Activated naive CD4-positive, alpha-beta T cell treated with anti-CD3 and anti-CD28 coated beads, Interleukin-2, amount 50 U/mL, for 24 hours (primary cell): Measurements from ENCODE around the gene TLDC2.
A peak's percentile ranks its signal among the peaks of the same experiment; 100 is the strongest.
"Not testable (repeated sequence)": the region's sequence is repeated elsewhere in the genome, so short reads cannot be mapped to it uniquely, and the experiment has no call there.

Experiments
- H3K27ac Mint-ChIP-seq: one replicate; pipeline ENCODE4 v1.8.0; 2021; ENCODE audit warnings: mild to moderate bottlenecking, mixed read lengths
- H3K27me3 Mint-ChIP-seq: one replicate; pipeline ENCODE4 v1.8.0; 2021; ENCODE audit warnings: mixed read lengths
- H3K36me3 Mint-ChIP-seq: one replicate; pipeline ENCODE4 v1.8.0; 2021; ENCODE audit warnings: mixed read lengths
- H3K4me1 Mint-ChIP-seq: one replicate; pipeline ENCODE4 v1.8.0; 2021; ENCODE audit warnings: mixed read lengths
- H3K4me3 Mint-ChIP-seq: one replicate; pipeline ENCODE4 v1.8.0; 2021; ENCODE audit warnings: mild to moderate bottlenecking, mixed read lengths
- H3K9me3 Mint-ChIP-seq: one replicate; pipeline ENCODE4 v1.8.0; 2021; ENCODE audit warnings: mixed read lengths

Gene TLDC2

DNA sequence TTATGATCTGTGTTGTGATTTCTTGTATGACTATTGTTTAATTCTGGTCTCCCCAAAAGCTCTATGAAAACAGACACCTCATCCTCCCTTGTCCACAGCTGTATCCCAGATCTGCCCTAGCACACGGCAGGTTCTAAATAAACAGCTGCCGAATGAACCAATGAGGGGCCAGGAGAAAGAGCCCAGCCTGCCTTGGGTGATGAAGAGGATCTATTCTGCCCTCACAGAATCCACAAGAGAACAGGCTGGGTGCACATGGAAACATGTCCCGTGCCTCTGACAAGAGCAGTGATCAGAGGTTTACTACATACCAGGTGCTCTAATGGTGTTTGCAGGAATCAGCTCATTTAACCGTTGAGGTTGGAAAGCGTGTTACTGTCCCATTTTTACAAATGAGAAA lies 15.6 kb upstream of the TLDC2 start:
- Mint-ChIP-seq H3K27ac (no peak overlapping the region), H3K4me1 (peaks cover 22% of the 10 kb centered on the region), H3K36me3 (no peaks in the 10 kb centered on the region), H3K27me3 (peaks cover 7% of the 10 kb centered on the region), H3K4me3 (no peak overlapping the region), H3K9me3 (no peaks in the 10 kb centered on the region)

- peaks cover 21% of the 10 kb centered on the region for H3K4me1 Mint-ChIP-seq
- H3K9me3 Mint-ChIP-seq = no peaks in the 10 kb centered on the region
- H3K27ac Mint-ChIP-seq = no peak overlapping the region
- peaks cover 7% of the 10 kb centered on the region for H3K27me3 Mint-ChIP-seq
- H3K4me3 Mint-ChIP-seq = peak overlapping the region; percentile 30
- no peaks in the 10 kb centered on the region for H3K36me3 Mint-ChIP-seq
These were observed 14.9 kb upstream of the TLDC2 start for GRCh38 chr20:36860811-36861624.

- no peak overlapping the region for H3K27ac Mint-ChIP-seq
- H3K9me3 Mint-ChIP-seq = no peaks in the 10 kb centered on the region
- no peaks in the 10 kb centered on the region for H3K36me3 Mint-ChIP-seq
- H3K27me3 Mint-ChIP-seq = peaks cover 7% of the 10 kb centered on the region
- peak overlapping the region; percentile 8 for H3K4me3 Mint-ChIP-seq
- peaks cover 15% of the 10 kb centered on the region for H3K4me1 Mint-ChIP-seq
These were observed 14.4 kb upstream of the TLDC2 start for GRCh38 chr20:36861625-36861874.

DNA sequence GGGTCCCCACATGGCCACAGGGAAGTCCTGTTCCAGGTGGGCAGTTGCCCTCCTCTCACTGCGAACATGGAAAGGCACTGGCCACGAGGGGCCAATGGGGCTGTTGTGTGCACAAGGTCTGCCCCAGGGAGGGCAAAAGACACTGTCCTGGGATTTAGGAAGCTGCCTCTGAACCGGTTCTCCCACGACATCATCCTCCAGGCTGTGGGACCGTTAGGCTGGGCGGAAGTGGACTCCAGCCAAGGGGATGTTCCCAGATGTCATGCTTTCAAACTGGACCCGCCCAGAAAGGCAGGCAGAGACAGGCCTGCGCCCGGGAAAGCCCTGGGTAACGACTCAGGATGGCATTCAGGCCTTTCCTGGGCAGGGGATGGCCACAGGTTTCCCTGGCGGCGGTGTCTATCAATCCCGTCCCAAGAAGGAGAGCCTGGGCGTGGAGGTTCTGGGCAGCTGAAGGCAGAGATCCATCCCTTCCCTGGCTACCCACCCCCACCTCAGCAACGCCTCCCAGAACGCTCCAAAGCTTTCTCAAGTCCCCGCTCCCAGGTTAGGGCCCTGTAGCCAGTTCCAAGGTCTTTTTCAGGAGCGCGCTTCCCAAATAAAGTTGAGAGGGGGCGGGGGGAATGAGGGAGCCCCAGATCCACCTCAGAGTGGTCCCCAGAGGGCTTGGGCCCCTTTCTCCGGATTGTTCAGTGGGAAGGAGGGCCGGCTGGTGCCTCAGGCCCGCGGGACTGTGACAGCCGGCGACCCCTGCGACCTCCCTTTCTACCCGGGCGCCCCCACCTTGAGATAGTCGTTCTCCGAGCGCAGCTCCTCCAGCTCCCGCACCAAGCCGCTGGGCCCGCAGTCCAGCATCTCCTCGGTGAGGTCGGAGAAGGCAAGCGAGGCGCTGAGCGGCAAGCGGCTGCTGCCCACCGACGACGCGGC lies 13.8 kb upstream of the TLDC2 start:
- no peaks in the 10 kb centered on the region for H3K36me3 Mint-ChIP-seq
- H3K27ac Mint-ChIP-seq = no peak overlapping the region
- no peaks in the 10 kb centered on the region for H3K9me3 Mint-ChIP-seq
- peaks cover 7% of the 10 kb centered on the region for H3K27me3 Mint-ChIP-seq
- peak overlapping the region; percentile 8 for H3K4me3 Mint-ChIP-seq
- peaks cover 9% of the 10 kb centered on the region for H3K4me1 Mint-ChIP-seq

GRCh38 chr20:36862857-36863668 lies 12.9 kb upstream of the TLDC2 start:
- no peaks in the 10 kb centered on the region for H3K36me3 Mint-ChIP-seq
- H3K4me3 Mint-ChIP-seq = no peak overlapping the region
- no peak overlapping the region for H3K27ac Mint-ChIP-seq
- H3K4me1 Mint-ChIP-seq = peaks cover 6% of the 10 kb centered on the region
- no peaks in the 10 kb centered on the region for H3K9me3 Mint-ChIP-seq
- H3K27me3 Mint-ChIP-seq = peaks cover 7% of the 10 kb centered on the region

GRCh38 chr20:36865076-36865860 lies 10.7 kb upstream of the TLDC2 start:
- Mint-ChIP-seq H3K9me3 (no peaks in the 10 kb centered on the region), H3K27me3 (peaks cover 7% of the 10 kb centered on the region), H3K36me3 (no peaks in the 10 kb centered on the region), H3K27ac (peak overlapping the region; percentile 30), H3K4me3 (peak overlapping the region; percentile 66), H3K4me1 (peaks cover 6% of the 10 kb centered on the region)

DNA sequence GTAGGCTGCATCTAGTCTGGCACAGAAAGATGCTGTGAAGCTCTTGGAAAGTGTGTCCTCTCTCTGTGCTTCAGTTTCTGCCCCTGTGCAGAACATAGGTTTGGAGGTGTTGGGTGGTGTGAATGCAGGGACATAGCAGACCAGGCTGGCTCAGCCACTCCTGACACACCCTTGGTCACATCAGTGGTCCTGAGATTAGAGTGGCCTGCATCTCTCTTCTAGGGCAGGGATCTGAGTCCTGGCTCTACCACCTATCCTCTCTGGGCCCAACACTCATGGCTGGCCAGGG lies 10.1 kb upstream of the TLDC2 start:
- no peaks in the 10 kb centered on the region for H3K36me3 Mint-ChIP-seq
- H3K4me1 Mint-ChIP-seq = peaks cover 6% of the 10 kb centered on the region
- H3K27me3 Mint-ChIP-seq = peaks cover 7% of the 10 kb centered on the region
- no peak overlapping the region for H3K27ac Mint-ChIP-seq
- peak overlapping the region; percentile 44 for H3K4me3 Mint-ChIP-seq
- no peaks in the 10 kb centered on the region for H3K9me3 Mint-ChIP-seq

DNA sequence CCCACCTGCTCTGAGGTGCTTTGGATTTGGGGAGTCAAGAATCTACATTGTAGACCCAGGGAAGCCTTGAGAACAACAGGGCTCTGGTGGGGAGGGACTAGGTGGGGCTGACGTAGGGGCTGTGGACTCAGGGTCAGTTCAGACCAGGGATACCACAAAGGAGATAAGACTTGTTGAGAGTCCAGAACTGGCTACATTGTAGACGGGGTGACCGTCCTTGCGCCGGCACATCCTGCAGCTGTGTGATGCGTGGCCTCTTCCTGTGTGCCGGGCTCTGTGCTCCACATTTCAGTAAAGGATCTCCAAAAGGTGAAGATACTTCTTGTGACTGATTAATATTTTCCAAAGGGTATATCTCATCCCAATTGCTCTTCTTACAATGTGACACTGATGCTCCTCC lies 9.8 kb upstream of the TLDC2 start:
- no peaks in the 10 kb centered on the region for H3K36me3 Mint-ChIP-seq
- H3K27ac Mint-ChIP-seq = no peak overlapping the region
- peaks cover 7% of the 10 kb centered on the region for H3K27me3 Mint-ChIP-seq
- no peaks in the 10 kb centered on the region for H3K9me3 Mint-ChIP-seq
- H3K4me1 Mint-ChIP-seq = peaks cover 6% of the 10 kb centered on the region
- no peak overlapping the region for H3K4me3 Mint-ChIP-seq

DNA sequence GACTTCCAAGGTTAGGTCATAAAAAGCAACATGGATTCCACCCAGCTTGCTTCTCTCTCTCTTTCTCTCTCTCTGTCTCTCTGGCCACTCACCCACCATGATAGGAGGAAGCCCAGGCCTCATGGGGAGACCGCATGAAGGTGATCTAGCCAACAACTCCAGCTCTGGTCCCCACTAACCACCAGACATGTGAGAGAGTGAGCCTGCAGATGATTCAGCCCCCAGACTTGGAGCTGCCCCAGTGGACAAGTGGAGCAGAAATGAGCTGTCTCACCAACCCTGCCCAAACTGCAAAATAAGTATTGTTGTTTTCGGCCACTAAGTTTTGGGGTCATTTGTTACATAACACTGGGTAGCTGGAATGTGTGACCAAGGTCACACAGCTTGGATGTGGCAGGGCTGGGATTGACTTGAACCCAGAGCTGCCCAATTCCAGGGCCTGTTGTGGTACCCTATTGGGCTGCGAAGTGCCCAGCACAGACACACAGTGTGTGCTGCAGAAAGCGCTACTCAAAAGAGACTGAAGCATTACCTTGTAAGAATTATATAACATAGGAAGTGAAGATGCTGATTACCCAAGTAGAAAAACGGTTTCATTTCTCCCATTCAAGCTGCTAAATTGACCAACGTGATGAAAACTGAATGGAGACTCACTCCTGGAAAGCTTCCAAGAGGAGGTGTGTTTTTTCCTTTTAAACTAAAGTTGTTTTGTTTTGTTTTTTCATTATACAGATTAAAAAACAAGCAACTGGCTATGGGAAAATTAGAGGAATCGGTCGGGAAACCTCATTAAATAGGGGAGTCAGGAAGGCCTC lies 9.1 kb upstream of the TLDC2 start:
- Mint-ChIP-seq H3K4me3 (no peak overlapping the region), H3K4me1 (peaks cover 6% of the 10 kb centered on the region), H3K36me3 (no peaks in the 10 kb centered on the region), H3K9me3 (no peaks in the 10 kb centered on the region), H3K27ac (no peak overlapping the region), H3K27me3 (peaks cover 5% of the 10 kb centered on the region)

DNA sequence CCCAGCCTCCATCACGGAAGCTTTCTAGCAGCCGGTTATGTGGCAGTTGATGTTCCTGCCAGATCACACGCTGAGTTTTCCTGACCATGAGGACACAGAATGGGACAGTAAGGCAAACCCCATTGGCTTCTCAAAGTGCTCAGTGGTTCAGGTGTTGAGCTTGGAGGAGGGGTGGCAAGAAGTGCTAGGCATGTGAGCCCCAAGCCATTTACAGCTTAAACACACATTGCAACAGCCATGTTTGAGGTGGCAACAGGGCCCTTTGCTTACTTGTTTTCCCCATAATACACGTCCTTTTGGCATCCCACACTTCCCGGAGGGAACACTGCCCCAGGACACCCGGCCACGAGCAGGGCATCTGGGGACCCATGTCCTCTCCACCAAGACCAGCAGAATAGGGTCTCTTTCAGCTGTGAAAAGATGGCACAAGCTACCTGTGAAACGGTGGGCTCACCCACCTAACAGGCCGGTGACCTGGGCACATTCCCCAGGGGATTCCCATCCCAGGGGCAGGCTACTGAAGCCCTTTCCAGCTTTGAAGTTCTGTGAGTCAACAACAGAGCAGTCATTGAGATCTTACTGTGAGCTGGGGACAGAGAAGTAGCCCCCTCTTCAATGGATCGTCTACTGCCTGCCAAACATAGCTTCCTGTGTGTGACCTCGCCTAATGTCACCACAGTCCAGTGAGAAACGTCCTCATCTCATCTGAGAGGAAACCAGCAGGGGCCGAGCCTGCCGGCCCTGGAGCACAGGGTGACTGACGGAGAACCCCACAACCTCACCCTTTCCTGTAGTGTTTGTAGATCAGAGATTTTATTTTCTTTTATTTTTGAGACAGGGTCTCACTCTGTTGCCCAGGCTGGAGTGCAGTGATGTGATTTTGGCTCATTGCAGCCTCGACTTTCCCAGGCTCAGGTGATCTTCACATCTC lies 4.0 kb upstream of the TLDC2 start:
- Mint-ChIP-seq H3K4me1 (no peaks in the 10 kb centered on the region), H3K27ac (no peak overlapping the region), H3K4me3 (no peak overlapping the region), H3K27me3 (no peaks in the 10 kb centered on the region), H3K9me3 (no peaks in the 10 kb centered on the region), H3K36me3 (no peaks in the 10 kb centered on the region)

GRCh38 chr20:36872852-36873251 lies 3.1 kb upstream of the TLDC2 start:
- H3K9me3 Mint-ChIP-seq = no peaks in the 10 kb centered on the region
- no peak overlapping the region for H3K4me3 Mint-ChIP-seq
- H3K4me1 Mint-ChIP-seq = no peaks in the 10 kb centered on the region
- no peaks in the 10 kb centered on the region for H3K27me3 Mint-ChIP-seq
- H3K36me3 Mint-ChIP-seq = no peaks in the 10 kb centered on the region
- H3K27ac Mint-ChIP-seq = no peak overlapping the region

DNA sequence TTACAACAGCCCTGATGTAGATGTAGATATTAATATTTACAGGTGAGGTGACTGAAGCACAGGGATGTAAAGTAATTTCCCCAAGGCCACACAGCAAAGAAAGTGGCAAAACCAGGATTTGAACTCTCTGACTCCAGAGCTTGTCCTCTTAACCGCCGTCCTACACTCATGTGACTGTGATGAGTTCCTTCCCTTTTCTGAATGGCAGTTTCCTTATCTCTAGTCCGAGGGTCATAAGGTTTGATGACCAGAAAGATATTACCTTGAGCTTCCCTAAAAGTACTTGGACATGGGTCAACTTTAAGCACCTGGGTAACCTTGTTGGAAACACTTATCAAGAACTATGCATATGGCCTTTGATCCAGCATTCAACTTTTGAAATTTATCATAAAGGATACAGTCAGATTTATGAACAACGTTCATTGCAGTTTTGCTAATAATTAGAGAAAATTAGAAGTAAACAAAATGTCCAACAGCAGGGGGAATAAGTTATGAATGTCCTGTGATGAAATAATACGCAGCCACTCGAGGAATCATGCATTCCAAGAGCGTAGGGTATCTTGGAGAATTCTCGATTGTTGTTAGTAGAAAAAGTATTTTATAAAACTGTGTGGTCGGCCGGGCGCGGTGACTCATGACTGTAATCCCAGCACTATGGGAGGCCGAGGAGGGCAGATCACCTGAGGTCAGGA lies 2.3 kb upstream of the TLDC2 start:
- no peaks in the 10 kb centered on the region for H3K36me3 Mint-ChIP-seq
- H3K27ac Mint-ChIP-seq = no peak overlapping the region
- H3K9me3 Mint-ChIP-seq = no peaks in the 10 kb centered on the region
- H3K4me1 Mint-ChIP-seq = no peaks in the 10 kb centered on the region
- no peaks in the 10 kb centered on the region for H3K27me3 Mint-ChIP-seq
- no peak overlapping the region for H3K4me3 Mint-ChIP-seq

DNA sequence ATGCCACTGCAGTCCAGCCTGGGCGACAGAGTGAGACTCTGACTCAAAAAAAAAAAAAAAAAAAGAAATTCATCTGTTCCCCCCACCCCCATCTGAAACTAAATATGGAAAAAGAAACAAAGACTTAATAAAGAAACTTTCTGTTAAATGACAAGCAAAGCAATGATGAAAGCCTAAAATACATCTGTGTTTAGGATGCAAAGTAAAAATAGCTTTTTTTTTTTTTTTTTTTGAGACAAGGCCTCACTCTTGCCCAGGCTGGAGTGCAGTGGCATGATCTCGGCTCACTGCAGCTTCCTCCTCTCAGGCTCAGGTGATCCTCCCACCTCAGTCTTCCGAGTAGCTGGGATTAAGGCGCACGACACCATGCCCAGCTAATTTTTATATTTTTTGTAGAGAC lies 845 bp upstream of the TLDC2 start:
- not testable (repeated sequence) for H3K27ac Mint-ChIP-seq, H3K27me3 Mint-ChIP-seq, H3K4me1 Mint-ChIP-seq, H3K9me3 Mint-ChIP-seq, H3K36me3 Mint-ChIP-seq, H3K4me3 Mint-ChIP-seq
